DOHH2 (cell line): ENCODE data around the gene EPB41L3.

Experiments
- H3F3A ChIP-seq: fragments of 200-600 bp; sonication (generic), shearing (Covaris generic); 2 replicates; pipeline ENCODE4 v1.6.0; 2016; ENCODE audit warnings: antibody characterized with exemption, mild to moderate bottlenecking; ENCODE audit not compliant: control insufficient read depth, insufficient read depth
- H3K27ac ChIP-seq: fragments of 200-600 bp; sonication (generic); 2 replicates; pipeline ENCODE4 v1.5.1; 2014; ENCODE audit warnings: low read depth, mild to moderate bottlenecking, low read length, moderate library complexity
- H3K27me3 ChIP-seq: fragments of 200-600 bp; sonication (generic); 2 replicates; pipeline ENCODE4 v1.6.1; 2014; ENCODE audit warnings: mild to moderate bottlenecking, low read length, mixed read lengths; ENCODE audit not compliant: control insufficient read depth
- H3K36me3 ChIP-seq: fragments of 200-600 bp; sonication (generic); 2 replicates; pipeline ENCODE4 v1.6.1; 2014; ENCODE audit warnings: mild to moderate bottlenecking, low read length, moderate library complexity, mixed read lengths; ENCODE audit not compliant: control insufficient read depth
- H3K4me1 ChIP-seq: fragments of 200-600 bp; sonication (generic); 2 replicates; pipeline ENCODE4 v1.6.1; 2014; ENCODE audit warnings: mild to moderate bottlenecking, low read length, mixed read lengths; ENCODE audit not compliant: control insufficient read depth
- H3K4me2 ChIP-seq: fragments of 200-600 bp; sonication (generic); 2 replicates; pipeline ENCODE4 v1.6.0; 2014; ENCODE audit warnings: mild to moderate bottlenecking, low read length, moderate library complexity
- H3K4me3 ChIP-seq: fragments of 200-600 bp; sonication (generic); 2 replicates; pipeline ENCODE4 v1.5.1; 2014; ENCODE audit warnings: mild to moderate bottlenecking, low read length, mixed read lengths
- H3K79me2 ChIP-seq: fragments of 200-600 bp; sonication (generic); 2 replicates; pipeline ENCODE4 v1.6.1; 2014; ENCODE audit warnings: mild to moderate bottlenecking, low read length, mixed read lengths; ENCODE audit not compliant: control insufficient read depth
- H3K9me2 ChIP-seq: fragments of 200-600 bp; sonication (generic); replicated peaks from 2 replicates; pipeline ENCODE4 v1.6.1; 2014; ENCODE audit warnings: mild to moderate bottlenecking, low read length, mixed read lengths; ENCODE audit not compliant: control insufficient read depth
- H3K9me3 ChIP-seq: fragments of 200-600 bp; sonication (generic); 2 replicates; pipeline ENCODE4 v1.6.1; 2014; ENCODE audit warnings: antibody characterized with exemption, low read length, mixed read lengths; ENCODE audit not compliant: control insufficient read depth, insufficient read depth
- H4K20me1 ChIP-seq: fragments of 200-600 bp; sonication (generic); 2 replicates; pipeline ENCODE4 v1.6.0; 2014; ENCODE audit warnings: low read depth, mild to moderate bottlenecking, antibody characterized with exemption, low read length, moderate library complexity; ENCODE audit not compliant: control insufficient read depth, insufficient read depth
- EZH2phosphoT487 ChIP-seq: fragments of 200-600 bp; sonication (generic); IDR thresholded peaks from 2 replicates; pipeline ENCODE4 v1.6.1; 2017; ENCODE audit warnings: borderline replicate concordance, mild to moderate bottlenecking, antibody characterized with exemption, low read length, moderate library complexity, mixed read lengths
- TF ChIP-seq, protein P1 (sequence below): fragments of 200-600 bp; sonication (generic); IDR thresholded peaks from one replicate; pipeline ENCODE4 v1.5.1; 2014; ENCODE audit warnings: antibody characterized with exemption, mild to moderate bottlenecking, low read depth, low read length; ENCODE audit not compliant: poor library complexity, severe bottlenecking

Gene EPB41L3

DNA sequence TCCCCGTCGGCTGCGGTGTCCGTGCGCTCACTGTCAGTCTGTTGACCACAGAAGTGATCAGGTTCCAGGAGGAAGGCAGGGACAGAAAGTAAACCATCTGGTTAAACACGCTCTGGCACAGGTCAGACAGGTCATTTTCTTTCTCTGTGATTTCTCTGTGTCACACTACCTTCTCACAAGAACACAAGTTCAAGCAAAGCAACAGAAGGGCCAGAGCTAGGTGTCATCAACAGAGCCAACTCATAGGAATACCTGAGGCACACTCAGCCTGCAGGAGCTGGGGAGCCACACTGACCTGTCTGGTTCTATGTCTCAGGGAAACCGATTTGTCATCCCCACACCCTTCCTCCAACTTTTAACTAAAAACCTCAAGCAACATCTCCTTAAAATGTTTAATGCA, 133.2 kb downstream of the EPB41L3 start:
- H3K4me3 ChIP-seq: no peak overlapping the region
- H4K20me1 ChIP-seq: no peaks in the 10 kb centered on the region
- H3K4me1 ChIP-seq: no peaks in the 10 kb centered on the region; the same call in 1 of the 2 replicates
- no peaks in the 10 kb centered on the region for H3F3A ChIP-seq
- no peaks in the 10 kb centered on the region for H3K9me2 ChIP-seq
- H3K36me3 ChIP-seq: no peaks in the 10 kb centered on the region
- no peaks in the 10 kb centered on the region for H3K27me3 ChIP-seq
- H3K4me2 ChIP-seq: no peak overlapping the region
- TF ChIP-seq, protein P1, sequence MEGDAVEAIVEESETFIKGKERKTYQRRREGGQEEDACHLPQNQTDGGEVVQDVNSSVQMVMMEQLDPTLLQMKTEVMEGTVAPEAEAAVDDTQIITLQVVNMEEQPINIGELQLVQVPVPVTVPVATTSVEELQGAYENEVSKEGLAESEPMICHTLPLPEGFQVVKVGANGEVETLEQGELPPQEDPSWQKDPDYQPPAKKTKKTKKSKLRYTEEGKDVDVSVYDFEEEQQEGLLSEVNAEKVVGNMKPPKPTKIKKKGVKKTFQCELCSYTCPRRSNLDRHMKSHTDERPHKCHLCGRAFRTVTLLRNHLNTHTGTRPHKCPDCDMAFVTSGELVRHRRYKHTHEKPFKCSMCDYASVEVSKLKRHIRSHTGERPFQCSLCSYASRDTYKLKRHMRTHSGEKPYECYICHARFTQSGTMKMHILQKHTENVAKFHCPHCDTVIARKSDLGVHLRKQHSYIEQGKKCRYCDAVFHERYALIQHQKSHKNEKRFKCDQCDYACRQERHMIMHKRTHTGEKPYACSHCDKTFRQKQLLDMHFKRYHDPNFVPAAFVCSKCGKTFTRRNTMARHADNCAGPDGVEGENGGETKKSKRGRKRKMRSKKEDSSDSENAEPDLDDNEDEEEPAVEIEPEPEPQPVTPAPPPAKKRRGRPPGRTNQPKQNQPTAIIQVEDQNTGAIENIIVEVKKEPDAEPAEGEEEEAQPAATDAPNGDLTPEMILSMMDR: no peak
- no peak for TF ChIP-seq EZH2phosphoT487
- no peak overlapping the region for H3K27ac ChIP-seq
- H3K79me2 ChIP-seq: no peaks in the 10 kb centered on the region
- H3K9me3 ChIP-seq: no peaks in the 10 kb centered on the region

DNA sequence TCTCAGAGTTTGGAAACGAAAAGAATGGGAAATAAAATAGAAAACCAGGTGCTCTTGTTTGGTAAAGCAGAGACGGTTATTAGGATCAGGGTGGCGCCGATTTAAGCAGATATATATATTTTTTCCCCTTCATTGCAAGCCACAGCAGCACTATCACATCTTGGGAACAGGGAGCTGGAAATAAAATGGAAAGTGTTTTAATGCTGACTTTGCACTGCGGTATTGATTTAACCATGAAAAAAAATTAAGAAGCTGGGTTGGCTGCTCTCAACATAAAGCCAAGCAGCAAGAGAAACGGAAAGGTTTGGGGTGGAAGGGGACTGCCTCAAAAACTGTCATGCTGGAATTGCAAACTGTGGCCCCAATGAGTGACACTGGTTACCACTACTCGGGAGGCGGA, 145.5 kb downstream of the EPB41L3 start:
- Histone ChIP-seq H3K9me3 (0 out of 2 replicates have a peak, but pooled peaks cover 2% of the 10 kb centered on the region), H3K36me3 (no peaks in the 10 kb centered on the region), H4K20me1 (no peaks in the 10 kb centered on the region), H3K4me1 (no peaks in the 10 kb centered on the region), H3K4me2 (no peak overlapping the region), H3K4me3 (no peak overlapping the region), H3F3A (no peaks in the 10 kb centered on the region), H3K79me2 (no peaks in the 10 kb centered on the region), H3K27me3 (no peaks in the 10 kb centered on the region), H3K9me2 (no peaks in the 10 kb centered on the region), H3K27ac (no peak overlapping the region)
- no peak for TF ChIP-seq EZH2phosphoT487
- TF ChIP-seq, protein P1: no peak

DNA sequence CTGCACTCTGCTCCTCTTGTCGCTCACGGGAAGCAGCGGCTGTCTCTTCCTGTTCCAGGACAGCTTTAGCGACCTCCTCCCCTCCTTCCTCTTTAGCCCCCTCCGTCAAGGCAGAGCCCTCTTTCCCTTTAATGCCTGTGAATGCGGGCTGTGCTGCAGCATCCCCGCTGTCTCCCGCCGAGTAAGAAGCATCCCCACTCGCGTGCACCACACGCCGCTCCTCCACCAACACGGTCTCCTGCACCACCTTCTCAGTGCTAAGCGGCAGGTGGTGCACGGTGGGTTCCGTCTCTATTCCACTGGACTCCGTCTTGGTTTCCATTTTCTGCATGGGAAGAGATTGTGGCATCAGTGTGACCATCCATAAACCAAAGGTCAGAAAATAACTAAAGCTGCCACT, 146.7 kb downstream of the EPB41L3 start:
- Histone ChIP-seq H3K9me2 (no peaks in the 10 kb centered on the region), H3K79me2 (no peaks in the 10 kb centered on the region), H3K4me1 (no peaks in the 10 kb centered on the region), H3K9me3 (0 out of 2 replicates have a peak, but pooled peaks cover 2% of the 10 kb centered on the region), H3K4me3 (no peak overlapping the region), H3K27me3 (no peaks in the 10 kb centered on the region), H3K4me2 (no peak overlapping the region), H3F3A (no peaks in the 10 kb centered on the region), H3K36me3 (no peaks in the 10 kb centered on the region), H3K27ac (no peak overlapping the region), H4K20me1 (no peaks in the 10 kb centered on the region)
- TF ChIP-seq, protein P1: no peak
- TF ChIP-seq EZH2phosphoT487: no peak
